ENCODE results near the gene SPRYD7.

- TF ChIP-seq CTCF (IDR thresholded peaks at IDR 0.05; ENCODE audit: insufficient read depth, low read depth, low read length) (no peak), EZH2 (IDR thresholded peaks at IDR 0.05; ENCODE audit: insufficient read depth, low read length) (no peak)
These were observed 61.7 kb downstream of the SPRYD7 start for GRCh38 chr13:49874430-49874829.

Data from astrocyte (in vitro differentiated cells and primary cell).